Activated CD8-positive, alpha-beta T cell treated with anti-CD3 and anti-CD28 coated beads, Interleukin-2, amount 10 ng/mL, durations not matched to agents 7 days and 5 days (primary cell): Measurements from ENCODE around the gene CTRB1. TPM values are rescaled to one million over a fixed set of nuclear protein-coding genes. Genes with fewer than 3 reads are reported as not detected.
"Not testable (repeated sequence)": the region's sequence is repeated elsewhere in the genome, so short reads cannot be mapped to it uniquely, and the experiment has no call there.

ENCODE experiments used
- ATAC-seq: fragments of 150-1000 bp; cut with Tn5 transposase; one replicate; pipeline ENCODE4 v1.10.0; 2021; ENCODE audit warnings: moderate library complexity
- CTCF ChIA-PET: fragments of 350-600 bp; sonication (Branson Sonifier 250); formaldehyde crosslinking; loops from one replicate; lab custom pipeline; 2021; ENCODE audit warnings: antibody characterized with exemption; lab: Charles Lee
- POLR2A ChIA-PET: fragments of 350-600 bp; sonication (Branson Sonifier 250); formaldehyde crosslinking; loops from one replicate; lab custom pipeline; 2021; ENCODE audit warnings: antibody characterized with exemption; lab: Charles Lee
- DNase-seq: peaks from one replicate; pipeline ENCODE4 v3.0.0-alpha.2; 2020
- H3K27ac Mint-ChIP-seq: one replicate; pipeline ENCODE4 v1.8.0; 2021; ENCODE audit warnings: mild to moderate bottlenecking, mixed read lengths
- H3K27me3 Mint-ChIP-seq: one replicate; pipeline ENCODE4 v1.8.0; 2021; ENCODE audit warnings: low read depth, mixed read lengths
- H3K36me3 Mint-ChIP-seq: one replicate; pipeline ENCODE4 v1.8.0; 2021; ENCODE audit warnings: low read depth, mixed read lengths
- H3K4me1 Mint-ChIP-seq: one replicate; pipeline ENCODE4 v1.8.0; 2021; ENCODE audit warnings: low read depth, mixed read lengths
- H3K4me3 Mint-ChIP-seq: one replicate; pipeline ENCODE4 v1.8.0; 2021; ENCODE audit warnings: mild to moderate bottlenecking, mixed read lengths
- H3K9me3 Mint-ChIP-seq: one replicate; pipeline ENCODE4 v1.8.0; 2022; ENCODE audit warnings: mixed read lengths; ENCODE audit not compliant: insufficient read depth
- total RNA-seq, 2 experiments: library from RNA; stranded (reverse); gene quantifications; one replicate each; pipeline ENCODE4 v1.2.3, GENCODE V29; 2021

The CTRB1 gene
- total RNA-seq, 2 experiments from 2014 or later: not detected

GRCh38 chr16:75238132-75238852 is 19.5 kb downstream of the CTRB1 start:
- DNase-seq (no peak), ATAC-seq (no peak)
- no peak overlapping the region for H3K4me3 Mint-ChIP-seq
- H3K4me1 Mint-ChIP-seq: peaks cover 1% of the 10 kb centered on the region
- POLR2A ChIA-PET: no interaction called here
- H3K36me3 Mint-ChIP-seq: no peaks in the 10 kb centered on the region
- no peaks in the 10 kb centered on the region for H3K9me3 Mint-ChIP-seq
- no peak overlapping the region for H3K27ac Mint-ChIP-seq
- H3K27me3 Mint-ChIP-seq: peaks cover 4% of the 10 kb centered on the region
- CTCF ChIA-PET: no interaction called here

- H3K36me3 Mint-ChIP-seq: no peaks in the 10 kb centered on the region
- ChIA-PET POLR2A (no interaction called here), CTCF (no interaction called here)
- DNase-seq: no peak
- no peaks in the 10 kb centered on the region for H3K9me3 Mint-ChIP-seq
- no peak for ATAC-seq
- H3K4me3 Mint-ChIP-seq: no peak overlapping the region
- peaks cover 4% of the 10 kb centered on the region for H3K27me3 Mint-ChIP-seq
- H3K4me1 Mint-ChIP-seq: no peaks in the 10 kb centered on the region
- no peak overlapping the region for H3K27ac Mint-ChIP-seq
Measured at GRCh38 chr16:75238853-75239541, 20.2 kb downstream of the CTRB1 start.

- no peak overlapping the region for H3K27ac Mint-ChIP-seq
- CTCF ChIA-PET: no interaction called here
Measured at GRCh38 chr16:75239542-75240122, 20.8 kb downstream of the CTRB1 start.

GRCh38 chr16:75240633-75241032 is 21.8 kb downstream of the CTRB1 start:
- H3K9me3 Mint-ChIP-seq, CTCF ChIA-PET, H3K27ac Mint-ChIP-seq: not testable (repeated sequence)

More at GRCh38 chr16:75239542-75240122, 20.8 kb downstream of the CTRB1 start:
- ATAC-seq: no peak
- no peak overlapping the region for H3K4me3 Mint-ChIP-seq
- peaks cover 4% of the 10 kb centered on the region for H3K27me3 Mint-ChIP-seq
- H3K4me1 Mint-ChIP-seq: no peaks in the 10 kb centered on the region
- no peaks in the 10 kb centered on the region for H3K9me3 Mint-ChIP-seq
- POLR2A ChIA-PET: no interaction called here
- no peaks in the 10 kb centered on the region for H3K36me3 Mint-ChIP-seq
- DNase-seq: no peak

GRCh38 chr16:75241412-75241811 is 22.6 kb downstream of the CTRB1 start:
- POLR2A ChIA-PET: no interaction called here
- Mint-ChIP-seq H3K27me3 (peaks cover 4% of the 10 kb centered on the region), H3K4me3 (no peak overlapping the region), H3K9me3 (no peaks in the 10 kb centered on the region), H3K27ac (no peak overlapping the region), H3K4me1 (no peaks in the 10 kb centered on the region), H3K36me3 (no peaks in the 10 kb centered on the region)
- ATAC-seq (no peak), DNase-seq (no peak)
- CTCF ChIA-PET: no interaction called here

More at GRCh38 chr16:75240633-75241032, 21.8 kb downstream of the CTRB1 start:
- POLR2A ChIA-PET, H3K4me1 Mint-ChIP-seq, DNase-seq, ATAC-seq, H3K36me3 Mint-ChIP-seq, H3K27me3 Mint-ChIP-seq, H3K4me3 Mint-ChIP-seq: not testable (repeated sequence)

GRCh38 chr16:75241955-75242354 is 23.2 kb downstream of the CTRB1 start:
- H3K4me3 Mint-ChIP-seq: no peak overlapping the region
- no peaks in the 10 kb centered on the region for H3K36me3 Mint-ChIP-seq
- H3K4me1 Mint-ChIP-seq: no peaks in the 10 kb centered on the region
- ATAC-seq: no peak
- H3K9me3 Mint-ChIP-seq: no peaks in the 10 kb centered on the region
- CTCF ChIA-PET: no interaction called here
- DNase-seq: no peak
- H3K27ac Mint-ChIP-seq: no peak overlapping the region
- H3K27me3 Mint-ChIP-seq: peaks cover 6% of the 10 kb centered on the region
- POLR2A ChIA-PET: no interaction called here

GRCh38 chr16:75242436-75243078 is 23.8 kb downstream of the CTRB1 start:
- ATAC-seq, DNase-seq, H3K9me3 Mint-ChIP-seq, H3K27ac Mint-ChIP-seq, H3K27me3 Mint-ChIP-seq, POLR2A ChIA-PET, H3K4me3 Mint-ChIP-seq, H3K36me3 Mint-ChIP-seq, H3K4me1 Mint-ChIP-seq: not testable (repeated sequence)
- CTCF ChIA-PET: interaction anchor here (1.0 kb wide), 1 partner anchor 9 kb away, joined by 3 read pairs; no protein-coding TSS in a partner anchor

- ATAC-seq (no peak), DNase-seq (no peak)
- H3K4me1 Mint-ChIP-seq: peaks cover 3% of the 10 kb centered on the region
- ChIA-PET CTCF (interaction anchor here (0.9 to 1.6 kb wide), 3 partner anchors 10 to 158 kb away, joined by 3 to 4 read pairs (median 3); no protein-coding TSS in a partner anchor), POLR2A (no interaction called here)
- H3K27ac Mint-ChIP-seq: no peak overlapping the region
- H3K36me3 Mint-ChIP-seq: no peaks in the 10 kb centered on the region
- H3K4me3 Mint-ChIP-seq: no peak overlapping the region
- H3K27me3 Mint-ChIP-seq: peaks cover 17% of the 10 kb centered on the region
- no peaks in the 10 kb centered on the region for H3K9me3 Mint-ChIP-seq
Measured at GRCh38 chr16:75243667-75244224, 25.0 kb downstream of the CTRB1 start.

- POLR2A ChIA-PET: no interaction called here
- ATAC-seq (no peak), DNase-seq (no peak)
- CTCF ChIA-PET: interaction anchor here (1.6 kb wide), 1 partner anchor 141 kb away, joined by 4 read pairs; no protein-coding TSS in a partner anchor
- H3K4me1 Mint-ChIP-seq: peaks cover 3% of the 10 kb centered on the region
- H3K27ac Mint-ChIP-seq: no peak overlapping the region
- H3K4me3 Mint-ChIP-seq: no peak overlapping the region
- H3K27me3 Mint-ChIP-seq: peaks cover 20% of the 10 kb centered on the region
- no peaks in the 10 kb centered on the region for H3K9me3 Mint-ChIP-seq
- H3K36me3 Mint-ChIP-seq: no peaks in the 10 kb centered on the region
Measured at GRCh38 chr16:75244225-75244809, 25.5 kb downstream of the CTRB1 start.

GRCh38 chr16:75244844-75245758 is 26.3 kb downstream of the CTRB1 start:
- no peak for DNase-seq
- POLR2A ChIA-PET: no interaction called here
- CTCF ChIA-PET: interaction anchor here (1.6 kb wide), 1 partner anchor 140 kb away, joined by 4 read pairs; no protein-coding TSS in a partner anchor
- no peak for ATAC-seq
- no peak overlapping the region for H3K27ac Mint-ChIP-seq
- H3K9me3 Mint-ChIP-seq: no peaks in the 10 kb centered on the region
- H3K27me3 Mint-ChIP-seq: peaks cover 22% of the 10 kb centered on the region
- H3K36me3 Mint-ChIP-seq: no peaks in the 10 kb centered on the region
- H3K4me3 Mint-ChIP-seq: no peak overlapping the region
- peaks cover 3% of the 10 kb centered on the region for H3K4me1 Mint-ChIP-seq
